Mesothelial cell of epicardium (in vitro differentiated cells): ENCODE measurements around the gene SPINT4. TPM values are rescaled to one million over a fixed set of nuclear protein-coding genes. Genes with fewer than 3 reads are reported as not detected.

Source experiments
- DNase-seq, 2 experiments: peaks; one replicate each; pipeline ENCODE4 v3.0.0; 2021; ENCODE audit warnings: low spot score in 2 of 2; ENCODE audit not compliant: unreplicated experiment in 2 of 2
- H3K27ac Mint-ChIP-seq: 2 replicates; pipeline ENCODE4 v1.8.0; 2021; ENCODE audit warnings: mixed read lengths
- H3K27me3 Mint-ChIP-seq: 2 replicates; pipeline ENCODE4 v1.8.0; 2021; ENCODE audit warnings: low read depth, mixed read lengths
- H3K36me3 Mint-ChIP-seq: 2 replicates; pipeline ENCODE4 v1.8.0; 2021; ENCODE audit warnings: mixed read lengths
- H3K4me1 Mint-ChIP-seq: 2 replicates; pipeline ENCODE4 v1.8.0; 2021; ENCODE audit warnings: mixed read lengths
- H3K4me3 Mint-ChIP-seq: 2 replicates; pipeline ENCODE4 v1.8.0; 2021; ENCODE audit warnings: mild to moderate bottlenecking, moderate library complexity, mixed read lengths
- H3K9me3 Mint-ChIP-seq: 2 replicates; pipeline ENCODE4 v1.8.0; 2021; ENCODE audit warnings: mixed read lengths
- total RNA-seq: library from RNA; stranded (reverse); gene quantifications from 3 replicates; pipeline ENCODE4 v1.2.1, GENCODE V29; 2021
- TF ChIP-seq, protein P1 (sequence below): fragments of 200-600 bp; sonication (generic); IDR thresholded peaks from one replicate; pipeline ENCODE4 v1.5.0; 2021; ENCODE audit warnings: antibody characterized with exemption; ENCODE audit not compliant: unreplicated experiment

SPINT4 gene
- total RNA-seq, 1 donor from 2014 or later = not detected

DNA sequence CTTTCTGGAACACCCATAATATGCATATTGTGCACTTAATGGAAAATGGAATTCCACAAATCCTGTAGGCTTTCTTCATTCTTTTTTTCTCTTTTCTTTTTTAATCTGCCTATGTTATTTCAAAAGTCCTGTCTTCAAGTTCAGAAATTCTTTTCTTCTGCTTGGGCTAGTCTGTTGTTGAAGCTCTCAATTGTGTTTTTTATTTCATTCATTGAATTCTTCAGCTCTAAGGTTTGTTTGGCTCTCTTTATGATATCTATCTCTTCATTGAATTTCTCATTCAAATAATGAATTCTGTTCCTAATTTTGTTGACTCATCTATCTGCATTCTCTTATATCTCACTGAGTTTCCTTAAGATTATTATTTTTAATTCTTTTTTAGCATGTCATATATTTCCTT, 10.1 kb downstream of the SPINT4 start:
- H3K36me3 Mint-ChIP-seq = no peaks in the 10 kb centered on the region
- H3K27me3 Mint-ChIP-seq = peaks cover under 1% of the 10 kb centered on the region
- DNase-seq = no peak
- H3K4me1 Mint-ChIP-seq = no peaks in the 10 kb centered on the region
- H3K9me3 Mint-ChIP-seq = peaks cover 49% of the 10 kb centered on the region
- no peak overlapping the region for H3K4me3 Mint-ChIP-seq
- no peak overlapping the region for H3K27ac Mint-ChIP-seq
- TF ChIP-seq, protein P1, sequence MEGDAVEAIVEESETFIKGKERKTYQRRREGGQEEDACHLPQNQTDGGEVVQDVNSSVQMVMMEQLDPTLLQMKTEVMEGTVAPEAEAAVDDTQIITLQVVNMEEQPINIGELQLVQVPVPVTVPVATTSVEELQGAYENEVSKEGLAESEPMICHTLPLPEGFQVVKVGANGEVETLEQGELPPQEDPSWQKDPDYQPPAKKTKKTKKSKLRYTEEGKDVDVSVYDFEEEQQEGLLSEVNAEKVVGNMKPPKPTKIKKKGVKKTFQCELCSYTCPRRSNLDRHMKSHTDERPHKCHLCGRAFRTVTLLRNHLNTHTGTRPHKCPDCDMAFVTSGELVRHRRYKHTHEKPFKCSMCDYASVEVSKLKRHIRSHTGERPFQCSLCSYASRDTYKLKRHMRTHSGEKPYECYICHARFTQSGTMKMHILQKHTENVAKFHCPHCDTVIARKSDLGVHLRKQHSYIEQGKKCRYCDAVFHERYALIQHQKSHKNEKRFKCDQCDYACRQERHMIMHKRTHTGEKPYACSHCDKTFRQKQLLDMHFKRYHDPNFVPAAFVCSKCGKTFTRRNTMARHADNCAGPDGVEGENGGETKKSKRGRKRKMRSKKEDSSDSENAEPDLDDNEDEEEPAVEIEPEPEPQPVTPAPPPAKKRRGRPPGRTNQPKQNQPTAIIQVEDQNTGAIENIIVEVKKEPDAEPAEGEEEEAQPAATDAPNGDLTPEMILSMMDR = no peak

DNA sequence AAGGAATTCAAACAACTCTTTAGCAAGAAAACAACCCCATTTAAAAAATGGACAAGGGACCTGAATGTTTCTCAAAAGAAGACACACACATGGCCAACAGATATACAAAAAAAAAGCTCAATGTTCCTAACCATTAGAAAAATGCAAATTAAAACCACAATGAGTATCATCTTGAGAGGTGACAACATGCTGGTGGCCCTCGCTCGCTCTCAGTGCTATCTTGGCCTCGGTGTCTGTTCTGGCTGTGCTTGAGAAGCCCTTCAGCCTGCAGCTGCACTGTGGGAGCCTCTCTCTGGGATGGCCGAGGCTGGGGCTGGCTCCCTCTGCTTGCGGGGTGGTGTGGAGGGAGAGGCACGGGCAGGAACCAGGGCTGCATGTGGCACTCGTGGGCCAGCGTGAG, 13.4 kb downstream of the SPINT4 start:
- Mint-ChIP-seq H3K9me3 (peaks cover 46% of the 10 kb centered on the region), H3K27ac (no peak overlapping the region), H3K36me3 (no peaks in the 10 kb centered on the region), H3K4me3 (no peak overlapping the region), H3K27me3 (peaks cover 2% of the 10 kb centered on the region), H3K4me1 (no peaks in the 10 kb centered on the region)
- DNase-seq = no peak
- TF ChIP-seq, protein P1 = no peak

DNA sequence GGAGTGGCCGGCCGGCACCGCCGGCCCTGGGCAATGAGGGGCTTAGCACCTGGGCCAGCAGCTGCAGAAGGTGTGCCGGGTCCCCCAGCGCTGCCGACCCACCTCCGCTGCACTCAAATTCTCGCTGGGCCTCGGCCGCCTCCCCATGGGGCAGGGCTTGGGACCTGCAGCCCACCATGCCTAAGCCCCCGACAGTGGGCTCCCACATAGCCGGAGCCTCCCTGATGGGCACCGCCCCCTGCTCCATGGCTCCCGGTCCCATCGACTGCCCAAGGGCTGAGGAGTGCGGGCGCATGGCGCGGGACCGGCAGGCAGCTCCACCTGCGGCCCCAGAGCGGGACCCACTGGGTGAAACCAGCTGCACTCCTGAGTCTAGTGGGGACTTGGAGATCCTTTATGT, 13.8 kb downstream of the SPINT4 start:
- Mint-ChIP-seq H3K27me3 (peaks cover 3% of the 10 kb centered on the region), H3K9me3 (peaks cover 43% of the 10 kb centered on the region), H3K4me1 (no peaks in the 10 kb centered on the region), H3K36me3 (no peaks in the 10 kb centered on the region), H3K4me3 (no peak overlapping the region), H3K27ac (no peak overlapping the region)
- TF ChIP-seq, protein P1 = no peak
- no peak for DNase-seq

DNA sequence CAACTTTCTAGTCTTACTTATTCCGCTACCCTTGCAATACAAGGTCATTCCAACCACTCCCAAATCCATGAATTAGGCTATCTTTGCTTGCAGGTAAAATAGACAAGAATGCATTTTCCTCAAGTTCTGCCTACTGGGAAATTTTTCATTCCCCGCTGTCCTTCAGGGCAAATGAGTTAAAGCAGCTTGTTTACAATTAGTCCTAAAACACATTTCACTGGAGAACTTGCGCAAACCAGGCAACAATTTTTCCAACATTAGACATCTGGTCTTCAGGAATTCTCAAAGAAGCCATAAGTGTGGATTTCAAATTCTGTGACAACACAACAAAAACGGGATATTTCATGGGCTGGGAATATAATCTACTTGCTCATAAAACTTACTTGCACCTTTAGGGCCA, 20.4 kb downstream of the SPINT4 start:
- peaks cover 3% of the 10 kb centered on the region for H3K27me3 Mint-ChIP-seq
- no peaks in the 10 kb centered on the region for H3K4me1 Mint-ChIP-seq
- H3K27ac Mint-ChIP-seq = no peak overlapping the region
- no peak for DNase-seq
- TF ChIP-seq, protein P1 = no peak
- peaks cover 4% of the 10 kb centered on the region for H3K9me3 Mint-ChIP-seq
- H3K4me3 Mint-ChIP-seq = no peak overlapping the region
- H3K36me3 Mint-ChIP-seq = no peaks in the 10 kb centered on the region

DNA sequence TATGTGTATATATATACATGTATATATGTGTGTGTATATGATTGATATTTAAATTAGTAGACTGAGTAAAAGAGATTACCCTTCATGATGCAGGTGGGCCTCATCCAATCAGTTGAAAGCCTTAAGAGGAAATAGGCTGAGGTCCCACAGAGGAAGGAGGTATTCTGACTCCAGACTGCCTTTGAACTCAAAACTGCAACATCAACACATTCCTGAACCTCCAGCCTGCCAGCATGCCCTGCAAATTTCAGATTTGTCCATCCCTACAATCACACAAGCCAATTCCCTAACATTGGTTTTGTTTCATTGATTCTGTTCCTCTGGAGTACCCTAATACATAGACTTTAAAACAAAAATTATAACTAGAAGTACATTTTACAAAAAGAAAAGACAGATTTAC, 22.9 kb downstream of the SPINT4 start:
- H3K4me3 Mint-ChIP-seq = no peak overlapping the region
- TF ChIP-seq, protein P1 = no peak
- peaks cover 15% of the 10 kb centered on the region for H3K27me3 Mint-ChIP-seq
- H3K27ac Mint-ChIP-seq = no peak overlapping the region
- H3K9me3 Mint-ChIP-seq = no peaks in the 10 kb centered on the region
- DNase-seq = no peak
- no peaks in the 10 kb centered on the region for H3K36me3 Mint-ChIP-seq
- H3K4me1 Mint-ChIP-seq = no peaks in the 10 kb centered on the region

DNA sequence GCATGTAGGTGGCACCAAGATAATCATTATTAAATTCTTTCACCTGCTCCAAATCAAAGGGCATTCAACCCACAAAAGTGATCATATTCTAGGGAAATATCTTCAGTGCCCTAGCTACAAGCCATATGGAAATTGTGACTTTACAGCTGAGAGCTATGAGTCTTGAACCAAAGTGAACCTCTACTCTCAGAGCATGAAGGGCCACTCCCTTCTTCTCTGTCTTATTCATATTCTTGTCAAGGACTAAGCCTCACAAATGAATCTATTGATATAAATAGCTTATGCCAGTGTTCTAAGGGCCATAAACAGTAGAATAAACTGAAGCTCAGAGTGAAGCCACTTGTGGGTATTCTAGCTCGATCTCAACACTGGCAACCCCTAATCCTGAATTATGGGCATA, 29.6 kb downstream of the SPINT4 start:
- Mint-ChIP-seq H3K4me3 (no peak overlapping the region), H3K27ac (no peak overlapping the region), H3K9me3 (peaks cover 12% of the 10 kb centered on the region), H3K36me3 (no peaks in the 10 kb centered on the region), H3K4me1 (no peaks in the 10 kb centered on the region), H3K27me3 (peaks cover 16% of the 10 kb centered on the region)
- TF ChIP-seq, protein P1 = no peak
- DNase-seq = no peak
